Measurements from ENCODE around the gene PRSS27. TPM values are rescaled to one million over a fixed set of nuclear protein-coding genes. Genes with fewer than 3 reads are reported as not detected.
"Not testable (repeated sequence)": the region's sequence is repeated elsewhere in the genome, so short reads cannot be mapped to it uniquely, and the experiment has no call there.

The PRSS27 gene
- total RNA-seq, 2 donors from 2014 or later: 1.1 to 1.4 TPM

GRCh38 chr16:2680360-2680759, 39.7 kb downstream of the PRSS27 start:
- not testable (repeated sequence) for H3K36me3 Mint-ChIP-seq, ATAC-seq, H3K4me3 Mint-ChIP-seq, H3K9me3 Mint-ChIP-seq, H3K27ac Mint-ChIP-seq, H3K27me3 Mint-ChIP-seq
- DNase-seq (ENCODE audit: low spot score): peak; percentile 8
- peaks cover 9 to 10% of the 10 kb centered on the region in 2 donors for H3K4me1 Mint-ChIP-seq (ENCODE audit: low read depth in 2 of 2)

GRCh38 chr16:2679902-2680301, 40.1 kb downstream of the PRSS27 start:
- not testable (repeated sequence) for H3K9me3 Mint-ChIP-seq, H3K27ac Mint-ChIP-seq, H3K4me3 Mint-ChIP-seq, ATAC-seq, H3K36me3 Mint-ChIP-seq, H3K27me3 Mint-ChIP-seq
- DNase-seq (ENCODE audit: low spot score): peak; percentile 5
- peaks cover 9 to 10% of the 10 kb centered on the region in 2 donors for H3K4me1 Mint-ChIP-seq (ENCODE audit: low read depth in 2 of 2)

GRCh38 chr16:2678206-2678965, 41.6 kb downstream of the PRSS27 start:
- not testable (repeated sequence) for H3K36me3 Mint-ChIP-seq; DNase-seq (ENCODE audit: low spot score); H3K4me3 Mint-ChIP-seq; ATAC-seq; H3K27ac Mint-ChIP-seq; H3K27me3 Mint-ChIP-seq; H3K9me3 Mint-ChIP-seq
- peaks cover 10 to 12% of the 10 kb centered on the region in 2 donors for H3K4me1 Mint-ChIP-seq (ENCODE audit: low read depth in 2 of 2)

GRCh38 chr16:2676937-2677336, 43.1 kb downstream of the PRSS27 start:
- ATAC-seq, H3K27me3 Mint-ChIP-seq, H3K9me3 Mint-ChIP-seq, H3K36me3 Mint-ChIP-seq, H3K4me3 Mint-ChIP-seq, H3K27ac Mint-ChIP-seq: not testable (repeated sequence)
- peaks cover 10% of the 10 kb centered on the region in 2 donors for H3K4me1 Mint-ChIP-seq (ENCODE audit: low read depth in 2 of 2)
- peak; percentile 38 for DNase-seq (ENCODE audit: low spot score)

- no peaks in the 10 kb centered on the region for H3K36me3 Mint-ChIP-seq
- H3K9me3 Mint-ChIP-seq: no peaks in the 10 kb centered on the region
- no peaks in the 10 kb centered on the region for H3K27me3 Mint-ChIP-seq
- H3K4me1 Mint-ChIP-seq (ENCODE audit: low read depth in 2 of 2): peaks cover 11% of the 10 kb centered on the region in 2 donors
- peak overlapping the region in 1 of 2 donors; percentile 50 for H3K27ac Mint-ChIP-seq
- H3K4me3 Mint-ChIP-seq: no peak overlapping the region
- ATAC-seq (no peak), DNase-seq (ENCODE audit: low spot score) (peak; percentile 18)
These were observed 44.3 kb downstream of the PRSS27 start for GRCh38 chr16:2675714-2676113.

GRCh38 chr16:2675021-2675420, 45.0 kb downstream of the PRSS27 start:
- DNase-seq (ENCODE audit: low spot score) (peak; percentile 16), ATAC-seq (no peak)
- Mint-ChIP-seq H3K4me1 (ENCODE audit: low read depth in 2 of 2) (peaks cover 16 to 17% of the 10 kb centered on the region in 2 donors), H3K9me3 (no peaks in the 10 kb centered on the region), H3K4me3 (no peak overlapping the region), H3K27me3 (no peaks in the 10 kb centered on the region), H3K27ac (peak overlapping the region in 1 of 2 donors; percentile 67), H3K36me3 (no peaks in the 10 kb centered on the region)

GRCh38 chr16:2673066-2673999, 46.7 kb downstream of the PRSS27 start:
- H3K27me3 Mint-ChIP-seq: no peaks in the 10 kb centered on the region
- DNase-seq (ENCODE audit: low spot score) (peak; percentile 97), ATAC-seq (peak; percentile 99)
- H3K36me3 Mint-ChIP-seq: no peaks in the 10 kb centered on the region
- H3K4me1 Mint-ChIP-seq (ENCODE audit: low read depth in 2 of 2): peaks cover 26 to 28% of the 10 kb centered on the region in 2 donors
- H3K9me3 Mint-ChIP-seq: no peaks in the 10 kb centered on the region
- peak overlapping the region; percentile 62 to 67 for H3K27ac Mint-ChIP-seq
- H3K4me3 Mint-ChIP-seq: peak overlapping the region; percentile 77

GRCh38 chr16:2671741-2672140, 48.3 kb downstream of the PRSS27 start:
- no peak for DNase-seq (ENCODE audit: low spot score)
- Mint-ChIP-seq H3K27ac (no peak overlapping the region), H3K36me3 (no peaks in the 10 kb centered on the region), H3K27me3 (no peaks in the 10 kb centered on the region), H3K4me3 (peak overlapping the region; percentile 85), H3K9me3 (no peaks in the 10 kb centered on the region), H3K4me1 (ENCODE audit: low read depth in 2 of 2) (peaks cover 26 to 30% of the 10 kb centered on the region in 2 donors)
- ATAC-seq: no peak

GRCh38 chr16:2671193-2671592, 48.8 kb downstream of the PRSS27 start:
- H3K27me3 Mint-ChIP-seq: not testable (repeated sequence)

GRCh38 chr16:2670017-2670416, 50.0 kb downstream of the PRSS27 start:
- not testable (repeated sequence) for H3K27me3 Mint-ChIP-seq; ATAC-seq; H3K9me3 Mint-ChIP-seq; H3K36me3 Mint-ChIP-seq; DNase-seq (ENCODE audit: low spot score)
- Mint-ChIP-seq H3K27ac (peak overlapping the region in 1 of 2 donors; percentile 75), H3K4me3 (peak overlapping the region; percentile 42), H3K4me1 (ENCODE audit: low read depth in 2 of 2) (peaks cover 28 to 30% of the 10 kb centered on the region in 2 donors)

More at GRCh38 chr16:2671193-2671592, 48.8 kb downstream of the PRSS27 start:
- not testable (repeated sequence) for H3K4me3 Mint-ChIP-seq; H3K36me3 Mint-ChIP-seq; H3K9me3 Mint-ChIP-seq; DNase-seq (ENCODE audit: low spot score); H3K27ac Mint-ChIP-seq; ATAC-seq
- peaks cover 26 to 30% of the 10 kb centered on the region in 2 donors for H3K4me1 Mint-ChIP-seq (ENCODE audit: low read depth in 2 of 2)

GRCh38 chr16:2669587-2669986, 50.4 kb downstream of the PRSS27 start:
- not testable (repeated sequence) for H3K27me3 Mint-ChIP-seq; H3K36me3 Mint-ChIP-seq; ATAC-seq; DNase-seq (ENCODE audit: low spot score); H3K9me3 Mint-ChIP-seq
- Mint-ChIP-seq H3K4me3 (peak overlapping the region; percentile 57), H3K4me1 (ENCODE audit: low read depth in 2 of 2) (peaks cover 30 to 33% of the 10 kb centered on the region in 2 donors), H3K27ac (peak overlapping the region in 1 of 2 donors; percentile 75)

- H3K4me3 Mint-ChIP-seq; H3K9me3 Mint-ChIP-seq; H3K27me3 Mint-ChIP-seq; ATAC-seq; DNase-seq (ENCODE audit: low spot score); H3K36me3 Mint-ChIP-seq: not testable (repeated sequence)
- Mint-ChIP-seq H3K4me1 (ENCODE audit: low read depth in 2 of 2) (peaks cover 22 to 44% of the 10 kb centered on the region in 2 donors), H3K27ac (peak overlapping the region in 1 of 2 donors; percentile 21)
These were observed 53.4 kb downstream of the PRSS27 start for GRCh38 chr16:2666671-2667070.

- no peaks in the 10 kb centered on the region for H3K27me3 Mint-ChIP-seq
- peak overlapping the region; percentile 71 to 90 for H3K27ac Mint-ChIP-seq
- no peaks in the 10 kb centered on the region for H3K9me3 Mint-ChIP-seq
- peaks cover 22 to 40% of the 10 kb centered on the region in 2 donors for H3K4me1 Mint-ChIP-seq (ENCODE audit: low read depth in 2 of 2)
- ATAC-seq: no peak
- no peaks in the 10 kb centered on the region for H3K36me3 Mint-ChIP-seq
- H3K4me3 Mint-ChIP-seq: peak overlapping the region; percentile 84
- DNase-seq (ENCODE audit: low spot score): no peak
These were observed 55.4 kb downstream of the PRSS27 start for GRCh38 chr16:2664574-2664982.

Measured in natural killer cell treated with Interleukin-12 subunit alpha and Interleukin-12 subunit beta and Interleukin-15 and Interleukin-18, amount 100 ng/mL, for 72 hours (primary cell).